Neural cell (in vitro differentiated cells): ENCODE data around the gene SERPINB6. TPM values are rescaled to one million over a fixed set of nuclear protein-coding genes. Genes with fewer than 3 reads are reported as not detected.

ENCODE experiments used
- H2AFZ ChIP-seq: fragments of 200-600, 300-800 bp; sonication (generic), shearing (Covaris generic); 2 replicates; pipeline ENCODE4 v1.6.0; 2014; ENCODE audit warnings: low read depth, mild to moderate bottlenecking, antibody characterized with exemption, low read length, moderate library complexity
- H3F3A ChIP-seq: fragments of 200-600 bp; shearing (Covaris generic); 2 replicates; pipeline ENCODE4 v1.6.1; 2016; ENCODE audit warnings: mild to moderate bottlenecking, moderate library complexity, mixed read lengths, antibody characterized with exemption, low read length; ENCODE audit not compliant: insufficient read depth, poor library complexity, severe bottlenecking
- H3K27ac ChIP-seq: fragments of 200-600, 300-800 bp; sonication (generic), shearing (Covaris generic); 2 replicates; pipeline ENCODE4 v1.5.1; 2014; ENCODE audit warnings: mild to moderate bottlenecking, low read length, moderate library complexity
- H3K27me3 ChIP-seq: fragments of 300-800, 200-600 bp; sonication (generic), shearing (Covaris generic); 2 replicates; pipeline ENCODE4 v1.6.0; 2014; ENCODE audit warnings: mild to moderate bottlenecking, low read depth, low read length, moderate library complexity; ENCODE audit not compliant: insufficient read depth
- H3K36me3 ChIP-seq: fragments of 300-800, 200-600 bp; sonication (generic), shearing (Covaris generic); 2 replicates; pipeline ENCODE4 v1.5.1; 2014; ENCODE audit warnings: mild to moderate bottlenecking, antibody characterized with exemption, low read length, moderate library complexity; ENCODE audit not compliant: insufficient read depth
- H3K4me2 ChIP-seq: fragments of 300-800, 200-600 bp; sonication (generic), shearing (Covaris generic); 2 replicates; pipeline ENCODE4 v1.6.0; 2014; ENCODE audit warnings: mild to moderate bottlenecking, low read length
- H3K4me3 ChIP-seq: fragments of 300-800, 200-600 bp; sonication (generic), shearing (Covaris generic); 2 replicates; pipeline ENCODE4 v1.5.1; 2014; ENCODE audit warnings: mild to moderate bottlenecking, low read length, moderate library complexity
- H3K79me2 ChIP-seq: fragments of 200-600 bp; shearing (Covaris generic); replicated peaks from 2 replicates; pipeline ENCODE4 v1.6.0; 2014; ENCODE audit warnings: mild to moderate bottlenecking, low read length, moderate library complexity; ENCODE audit not compliant: insufficient read depth
- H3K9ac ChIP-seq: fragments of 300-800, 200-600 bp; sonication (generic), shearing (Covaris generic); 2 replicates; pipeline ENCODE4 v1.6.1; 2016; ENCODE audit warnings: mild to moderate bottlenecking, low read length, mixed read lengths
- H3K9me2 ChIP-seq: fragments of 200-600 bp; shearing (Covaris generic); 2 replicates; pipeline ENCODE4 v1.6.1; 2016; ENCODE audit warnings: mild to moderate bottlenecking, low read length, mixed read lengths; ENCODE audit not compliant: insufficient read depth
- H3K9me3 ChIP-seq: fragments of 200-600, 300-800 bp; sonication (generic), shearing (Covaris generic); 2 replicates; pipeline ENCODE4 v1.6.1; 2016; ENCODE audit warnings: mild to moderate bottlenecking, mixed run types, low read length, moderate library complexity, mixed read lengths
- H4K20me1 ChIP-seq: fragments of 200-600 bp; shearing (Covaris generic); 2 replicates; pipeline ENCODE4 v1.6.1; 2016; ENCODE audit warnings: mild to moderate bottlenecking, mixed run types; ENCODE audit not compliant: insufficient read depth
- EP300 ChIP-seq: fragments of 450-650 bp; conservative IDR thresholded peaks from 2 replicates; pipeline ENCODE4 v1.6.1; 2014; ENCODE audit warnings: antibody characterized with exemption, mild to moderate bottlenecking, moderate library complexity; ENCODE audit not compliant: poor library complexity, severe bottlenecking
- EZH2 ChIP-seq: fragments of 200-600, 300-800 bp; shearing (Covaris generic), sonication (generic); IDR thresholded peaks from 2 replicates; pipeline ENCODE4 v1.6.1; 2014; ENCODE audit warnings: antibody characterized with exemption, low read length, borderline replicate concordance, mild to moderate bottlenecking; ENCODE audit not compliant: insufficient read depth, poor library complexity, severe bottlenecking
- MXI1 ChIP-seq: fragments of 450-650 bp; conservative IDR thresholded peaks from 2 replicates; pipeline ENCODE4 v1.6.1; 2014; ENCODE audit warnings: antibody characterized with exemption, mild to moderate bottlenecking; ENCODE audit not compliant: poor library complexity, severe bottlenecking
- POLR2AphosphoS5 ChIP-seq: IDR thresholded peaks from 2 replicates; pipeline ENCODE4 v1.6.1; 2012
- RAD21 ChIP-seq: fragments of 450-650 bp; conservative IDR thresholded peaks from 2 replicates; pipeline ENCODE4 v1.6.1; 2014; ENCODE audit warnings: antibody characterized with exemption, mild to moderate bottlenecking, moderate library complexity
- SMC3 ChIP-seq: fragments of 450-650 bp; conservative IDR thresholded peaks from 2 replicates; pipeline ENCODE4 v1.6.1; 2014; ENCODE audit warnings: antibody characterized with exemption, mild to moderate bottlenecking, moderate library complexity; ENCODE audit not compliant: poor library complexity
- TAF1 ChIP-seq: IDR thresholded peaks from 2 replicates; pipeline ENCODE4 v1.6.1; 2012; ENCODE audit warnings: low read depth
- polyA minus RNA-seq: library from RNA; depleted of rRNA, polyadenylated mRNA; stranded (reverse); fragments of >200 nt; gene quantifications from 2 replicates; pipeline ENCODE4 v1.2.3, GENCODE V29; 2014
- polyA plus RNA-seq: library from polyadenylated mRNA; depleted of rRNA; stranded (reverse); fragments of >200 nt; gene quantifications from 2 replicates; pipeline ENCODE4 v1.2.3, GENCODE V29; 2014
- TF ChIP-seq, protein P1 (sequence below): fragments of 450-650 bp; IDR thresholded peaks from 2 replicates; pipeline ENCODE4 v1.5.1; 2014; ENCODE audit warnings: antibody characterized with exemption, mild to moderate bottlenecking, moderate library complexity; ENCODE audit not compliant: poor library complexity, severe bottlenecking
- TF ChIP-seq, protein P2 (sequence below): IDR thresholded peaks from 2 replicates; pipeline ENCODE4 v1.6.1; 2012; ENCODE audit warnings: borderline replicate concordance

The SERPINB6 gene
- polyA plus RNA-seq (1.9 and 2.3 TPM in 2 replicates), polyA minus RNA-seq (2.0 and 3.2 TPM in 2 replicates)

DNA sequence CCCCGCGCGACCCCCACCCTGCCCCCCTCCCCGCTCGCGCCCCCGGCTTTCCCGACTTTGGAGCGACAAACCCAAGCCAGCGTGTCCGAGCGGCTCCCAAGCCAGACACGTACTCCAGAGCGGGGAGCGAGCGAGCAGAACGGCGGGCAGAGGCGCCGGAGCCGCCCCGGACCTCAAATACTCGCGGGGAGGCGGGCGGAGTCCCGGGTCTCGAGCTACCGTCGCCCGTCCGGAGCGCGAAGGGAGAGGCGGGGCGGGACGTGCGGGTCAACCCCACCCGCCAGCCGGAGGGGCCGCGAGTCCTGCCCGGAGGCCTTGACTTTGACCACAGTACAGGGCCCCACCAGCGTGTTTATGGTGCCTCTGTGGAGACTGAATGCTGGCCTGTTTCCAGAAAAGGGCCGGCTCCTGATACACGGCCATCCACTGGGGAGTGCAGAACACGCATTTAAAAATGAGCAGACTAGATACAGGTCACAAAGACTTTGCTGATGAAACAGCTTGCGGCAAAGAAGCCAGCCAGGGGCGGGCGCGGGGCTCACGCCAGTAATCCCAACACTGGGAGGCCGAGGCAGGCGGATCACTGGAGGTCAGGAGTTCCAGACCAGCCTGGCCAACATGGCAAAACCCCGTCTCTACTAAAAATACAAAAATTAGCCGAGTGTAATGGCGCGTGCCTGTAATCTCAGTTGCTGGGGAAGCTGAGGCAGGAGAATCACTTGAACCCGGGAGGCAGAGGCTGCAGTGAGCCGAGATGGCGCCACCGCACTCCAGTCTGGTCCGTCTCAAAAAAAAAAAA lies at the start of gene SERPINB6:
Gene SERPINB6, minus strand, starts transcription at position 148 of the 799 bp plus-strand sequence. CDS start 12,235 bp downstream, outside the sequence.
- Histone ChIP-seq H2AFZ (peak within 1 kb of the TSS; percentile 8), H3F3A (no peaks in the 10 kb centered on the region), H3K4me3 (peak within 1 kb of the TSS; percentile 67), H3K27me3 (peaks cover 11% of the 10 kb centered on the region), H3K9me2 (no peaks in the 10 kb centered on the region), H3K4me2 (no peak within 1 kb of the TSS), H3K9me3 (no peaks in the 10 kb centered on the region), H3K9ac (peak within 1 kb of the TSS; percentile 51), H3K36me3 (no peaks in the 10 kb centered on the region), H3K79me2 (no peaks in the 10 kb centered on the region), H3K27ac (no peak within 1 kb of the TSS), H4K20me1 (no peaks in the 10 kb centered on the region)
- TF ChIP-seq SMC3 (no peak), EP300 (no peak), EZH2 (no peak), TAF1 (no peak), MXI1 (no peak), POLR2AphosphoS5 (no peak), RAD21 (no peak)
- TF ChIP-seq, protein P1, sequence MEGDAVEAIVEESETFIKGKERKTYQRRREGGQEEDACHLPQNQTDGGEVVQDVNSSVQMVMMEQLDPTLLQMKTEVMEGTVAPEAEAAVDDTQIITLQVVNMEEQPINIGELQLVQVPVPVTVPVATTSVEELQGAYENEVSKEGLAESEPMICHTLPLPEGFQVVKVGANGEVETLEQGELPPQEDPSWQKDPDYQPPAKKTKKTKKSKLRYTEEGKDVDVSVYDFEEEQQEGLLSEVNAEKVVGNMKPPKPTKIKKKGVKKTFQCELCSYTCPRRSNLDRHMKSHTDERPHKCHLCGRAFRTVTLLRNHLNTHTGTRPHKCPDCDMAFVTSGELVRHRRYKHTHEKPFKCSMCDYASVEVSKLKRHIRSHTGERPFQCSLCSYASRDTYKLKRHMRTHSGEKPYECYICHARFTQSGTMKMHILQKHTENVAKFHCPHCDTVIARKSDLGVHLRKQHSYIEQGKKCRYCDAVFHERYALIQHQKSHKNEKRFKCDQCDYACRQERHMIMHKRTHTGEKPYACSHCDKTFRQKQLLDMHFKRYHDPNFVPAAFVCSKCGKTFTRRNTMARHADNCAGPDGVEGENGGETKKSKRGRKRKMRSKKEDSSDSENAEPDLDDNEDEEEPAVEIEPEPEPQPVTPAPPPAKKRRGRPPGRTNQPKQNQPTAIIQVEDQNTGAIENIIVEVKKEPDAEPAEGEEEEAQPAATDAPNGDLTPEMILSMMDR = no peak
- TF ChIP-seq, protein P2, sequence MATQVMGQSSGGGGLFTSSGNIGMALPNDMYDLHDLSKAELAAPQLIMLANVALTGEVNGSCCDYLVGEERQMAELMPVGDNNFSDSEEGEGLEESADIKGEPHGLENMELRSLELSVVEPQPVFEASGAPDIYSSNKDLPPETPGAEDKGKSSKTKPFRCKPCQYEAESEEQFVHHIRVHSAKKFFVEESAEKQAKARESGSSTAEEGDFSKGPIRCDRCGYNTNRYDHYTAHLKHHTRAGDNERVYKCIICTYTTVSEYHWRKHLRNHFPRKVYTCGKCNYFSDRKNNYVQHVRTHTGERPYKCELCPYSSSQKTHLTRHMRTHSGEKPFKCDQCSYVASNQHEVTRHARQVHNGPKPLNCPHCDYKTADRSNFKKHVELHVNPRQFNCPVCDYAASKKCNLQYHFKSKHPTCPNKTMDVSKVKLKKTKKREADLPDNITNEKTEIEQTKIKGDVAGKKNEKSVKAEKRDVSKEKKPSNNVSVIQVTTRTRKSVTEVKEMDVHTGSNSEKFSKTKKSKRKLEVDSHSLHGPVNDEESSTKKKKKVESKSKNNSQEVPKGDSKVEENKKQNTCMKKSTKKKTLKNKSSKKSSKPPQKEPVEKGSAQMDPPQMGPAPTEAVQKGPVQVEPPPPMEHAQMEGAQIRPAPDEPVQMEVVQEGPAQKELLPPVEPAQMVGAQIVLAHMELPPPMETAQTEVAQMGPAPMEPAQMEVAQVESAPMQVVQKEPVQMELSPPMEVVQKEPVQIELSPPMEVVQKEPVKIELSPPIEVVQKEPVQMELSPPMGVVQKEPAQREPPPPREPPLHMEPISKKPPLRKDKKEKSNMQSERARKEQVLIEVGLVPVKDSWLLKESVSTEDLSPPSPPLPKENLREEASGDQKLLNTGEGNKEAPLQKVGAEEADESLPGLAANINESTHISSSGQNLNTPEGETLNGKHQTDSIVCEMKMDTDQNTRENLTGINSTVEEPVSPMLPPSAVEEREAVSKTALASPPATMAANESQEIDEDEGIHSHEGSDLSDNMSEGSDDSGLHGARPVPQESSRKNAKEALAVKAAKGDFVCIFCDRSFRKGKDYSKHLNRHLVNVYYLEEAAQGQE = no peak

DNA sequence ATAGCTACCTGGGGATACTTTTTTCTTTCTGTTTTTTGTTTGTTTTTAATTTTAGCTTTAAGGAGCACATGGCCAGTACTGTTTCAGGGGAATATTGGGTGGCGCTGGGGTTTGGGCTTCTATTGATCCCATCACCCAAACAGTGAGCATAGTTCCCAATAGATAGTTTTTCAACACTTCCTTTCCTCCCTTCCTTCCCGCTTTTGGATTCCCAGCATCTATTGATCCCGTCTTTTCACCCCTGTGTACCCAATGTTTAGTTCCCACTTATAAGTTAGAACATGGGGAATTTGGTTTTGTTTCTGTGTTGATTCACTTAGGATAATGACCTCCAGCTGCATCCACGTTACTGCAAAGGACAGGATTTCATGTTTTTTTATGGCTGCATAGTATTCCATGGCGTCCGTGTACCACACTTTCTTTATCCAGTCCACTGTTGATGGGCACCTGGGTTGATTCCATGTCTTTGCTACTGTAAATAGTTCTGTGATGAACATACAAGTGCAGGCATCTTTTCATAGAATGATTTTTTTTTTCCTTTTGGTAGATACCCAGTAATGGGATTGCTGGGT lies 48.5 kb upstream of the SERPINB6 start:
- no peak overlapping the region for H2AFZ ChIP-seq
- no peaks in the 10 kb centered on the region for H3K79me2 ChIP-seq
- H3F3A ChIP-seq = no peaks in the 10 kb centered on the region
- H3K4me3 ChIP-seq = no peak overlapping the region
- H4K20me1 ChIP-seq = no peaks in the 10 kb centered on the region
- H3K36me3 ChIP-seq = peaks cover 2% of the 10 kb centered on the region
- TF ChIP-seq EZH2 = no peak
- TF ChIP-seq, protein P2 = no peak
- TF ChIP-seq MXI1 = no peak
- no peaks in the 10 kb centered on the region for H3K9me2 ChIP-seq
- H3K27ac ChIP-seq = no peak overlapping the region
- H3K9me3 ChIP-seq = no peaks in the 10 kb centered on the region
- H3K27me3 ChIP-seq = no peaks in the 10 kb centered on the region
- H3K9ac ChIP-seq = no peak overlapping the region
- no peak overlapping the region for H3K4me2 ChIP-seq
